Cortex of kidney (tissue), 1 donor: ENCODE results near the gene EGFR.

ENCODE experiments used
- DNase-seq: peaks from one replicate; lab custom pipeline; 2025; lab: John Stamatoyannopoulos, UW

EGFR gene

GRCh38 chr7:55101359-55101758, 82.5 kb downstream of the EGFR start:
- DNase-seq, result no peak

GRCh38 chr7:55104123-55104522, 85.3 kb downstream of the EGFR start:
- DNase-seq, result no peak

GRCh38 chr7:55104712-55105433, 86.1 kb downstream of the EGFR start:
- no peak for DNase-seq

- no peak for DNase-seq
Measured at GRCh38 chr7:55105952-55106351, 87.1 kb downstream of the EGFR start.

- DNase-seq, result no peak
Measured at GRCh38 chr7:55107946-55108345, 89.1 kb downstream of the EGFR start.

- no peak for DNase-seq
Measured at GRCh38 chr7:55108401-55108800, 89.6 kb downstream of the EGFR start.

- no peak for DNase-seq
Measured at GRCh38 chr7:55108818-55109217, 90.0 kb downstream of the EGFR start.

- DNase-seq, result no peak
Measured at GRCh38 chr7:55109404-55110167, 90.8 kb downstream of the EGFR start.

- DNase-seq, result no peak
Measured at GRCh38 chr7:55110282-55110992, 91.6 kb downstream of the EGFR start.

GRCh38 chr7:55110993-55111361, 92.2 kb downstream of the EGFR start:
- DNase-seq, result no peak

- no peak for DNase-seq
Measured at GRCh38 chr7:55112056-55112455, 93.2 kb downstream of the EGFR start.

- no peak for DNase-seq
Measured at GRCh38 chr7:55113760-55114540, 95.1 kb downstream of the EGFR start.

- DNase-seq, result no peak
Measured at GRCh38 chr7:55117286-55117685, 98.5 kb downstream of the EGFR start.

GRCh38 chr7:55118426-55118825, 99.6 kb downstream of the EGFR start:
- DNase-seq, result no peak

- DNase-seq, result no peak
Measured at GRCh38 chr7:55119571-55119970, 100.8 kb downstream of the EGFR start.

- DNase-seq, result no peak
Measured at GRCh38 chr7:55120074-55120473, 101.3 kb downstream of the EGFR start.

- DNase-seq, result no peak
Measured at GRCh38 chr7:55120501-55121198, 101.8 kb downstream of the EGFR start.

- no peak for DNase-seq
Measured at GRCh38 chr7:55121249-55121648, 102.4 kb downstream of the EGFR start.

- no peak for DNase-seq
Measured at GRCh38 chr7:55122263-55122662, 103.4 kb downstream of the EGFR start.

GRCh38 chr7:55124989-55125875, 106.4 kb downstream of the EGFR start:
- DNase-seq, result no peak
